ENCODE results near the gene MYO7A. TPM values are rescaled to one million over a fixed set of nuclear protein-coding genes. Genes with fewer than 3 reads are reported as not detected.
A peak's percentile ranks its signal among the peaks of the same experiment; 100 is the strongest.

MYO7A gene
- total RNA-seq, 2 donors from 2014 or later, result 0.32 TPM; not detected in 1

- H3K36me3 Mint-ChIP-seq, result no peaks in the 10 kb centered on the region
- DNase-seq (ENCODE audit: low spot score in 2 of 2) (no peak), ATAC-seq (no peak)
- H3K27ac Mint-ChIP-seq, result no peak overlapping the region
- H3K9me3 Mint-ChIP-seq, result peaks cover 4 to 5% of the 10 kb centered on the region in 2 donors
These were observed 50.1 kb downstream of the MYO7A start for GRCh38 chr11:77178150-77178549.

- Mint-ChIP-seq H3K27ac (no peak overlapping the region), H3K36me3 (no peaks in the 10 kb centered on the region), H3K9me3 (peaks cover 4 to 5% of the 10 kb centered on the region in 2 donors)
- DNase-seq (ENCODE audit: low spot score in 2 of 2) (no peak), ATAC-seq (no peak)
These were observed 51.0 kb downstream of the MYO7A start for GRCh38 chr11:77179048-77179447.

- Mint-ChIP-seq H3K36me3 (no peaks in the 10 kb centered on the region), H3K9me3 (peaks cover 4 to 5% of the 10 kb centered on the region in 2 donors), H3K27ac (no peak overlapping the region)
- ATAC-seq (no peak), DNase-seq (ENCODE audit: low spot score in 2 of 2) (no peak)
These were observed 51.6 kb downstream of the MYO7A start for GRCh38 chr11:77179681-77180080.

- Mint-ChIP-seq H3K9me3 (peaks cover 4 to 5% of the 10 kb centered on the region in 2 donors), H3K36me3 (no peaks in the 10 kb centered on the region), H3K27ac (no peak overlapping the region)
- ATAC-seq (no peak), DNase-seq (ENCODE audit: low spot score in 2 of 2) (no peak)
These were observed 52.3 kb downstream of the MYO7A start for GRCh38 chr11:77180346-77180745.

- Mint-ChIP-seq H3K9me3 (peaks cover 4 to 5% of the 10 kb centered on the region in 2 donors), H3K27ac (no peak overlapping the region), H3K36me3 (no peaks in the 10 kb centered on the region)
- ATAC-seq (no peak), DNase-seq (ENCODE audit: low spot score in 2 of 2) (no peak)
These were observed 53.2 kb downstream of the MYO7A start for GRCh38 chr11:77181226-77181625.

GRCh38 chr11:77181799-77182541 is 53.9 kb downstream of the MYO7A start:
- no peak overlapping the region for H3K27ac Mint-ChIP-seq
- DNase-seq (ENCODE audit: low spot score in 2 of 2) (no peak), ATAC-seq (no peak)
- no peaks in the 10 kb centered on the region for H3K36me3 Mint-ChIP-seq
- peaks cover 4 to 5% of the 10 kb centered on the region in 2 donors for H3K9me3 Mint-ChIP-seq

GRCh38 chr11:77182542-77183430 is 54.7 kb downstream of the MYO7A start:
- peaks cover 4 to 5% of the 10 kb centered on the region in 2 donors for H3K9me3 Mint-ChIP-seq
- no peak overlapping the region for H3K27ac Mint-ChIP-seq
- no peaks in the 10 kb centered on the region for H3K36me3 Mint-ChIP-seq
- ATAC-seq, result no peak
- no peak for DNase-seq (ENCODE audit: low spot score in 2 of 2)

- DNase-seq (ENCODE audit: low spot score in 2 of 2) (no peak), ATAC-seq (no peak)
- H3K36me3 Mint-ChIP-seq, result no peaks in the 10 kb centered on the region
- no peak overlapping the region for H3K27ac Mint-ChIP-seq
- peaks cover under 1% of the 10 kb centered on the region in 2 donors for H3K9me3 Mint-ChIP-seq
These were observed 55.5 kb downstream of the MYO7A start for GRCh38 chr11:77183431-77183984.

- DNase-seq (ENCODE audit: low spot score in 2 of 2) (no peak), ATAC-seq (no peak)
- Mint-ChIP-seq H3K9me3 (no peaks in the 10 kb centered on the region), H3K27ac (no peak overlapping the region), H3K36me3 (no peaks in the 10 kb centered on the region)
These were observed 56.3 kb downstream of the MYO7A start for GRCh38 chr11:77184136-77184860.

GRCh38 chr11:77186302-77186701 is 58.3 kb downstream of the MYO7A start:
- H3K36me3 Mint-ChIP-seq, result no peaks in the 10 kb centered on the region
- no peak overlapping the region for H3K27ac Mint-ChIP-seq
- ATAC-seq (no peak), DNase-seq (ENCODE audit: low spot score in 2 of 2) (no peak)
- H3K9me3 Mint-ChIP-seq, result no peaks in the 10 kb centered on the region

- no peak for DNase-seq (ENCODE audit: low spot score in 2 of 2)
- H3K9me3 Mint-ChIP-seq, result no peaks in the 10 kb centered on the region
- H3K36me3 Mint-ChIP-seq, result no peaks in the 10 kb centered on the region
- H3K27ac Mint-ChIP-seq, result no peak overlapping the region
- ATAC-seq, result no peak
These were observed 59.2 kb downstream of the MYO7A start for GRCh38 chr11:77187111-77187750.

- ATAC-seq (peak; percentile 69 to 81), DNase-seq (ENCODE audit: low spot score in 2 of 2) (peak in 1 of 2 donors; percentile 72)
- H3K9me3 Mint-ChIP-seq, result no peaks in the 10 kb centered on the region
- H3K36me3 Mint-ChIP-seq, result no peaks in the 10 kb centered on the region
- H3K27ac Mint-ChIP-seq, result no peak overlapping the region
These were observed 60.0 kb downstream of the MYO7A start for GRCh38 chr11:77187776-77188632.

- DNase-seq (ENCODE audit: low spot score in 2 of 2) (no peak), ATAC-seq (no peak)
- Mint-ChIP-seq H3K27ac (no peak overlapping the region), H3K9me3 (no peaks in the 10 kb centered on the region), H3K36me3 (no peaks in the 10 kb centered on the region)
These were observed 60.8 kb downstream of the MYO7A start for GRCh38 chr11:77188633-77189491.

- no peak overlapping the region for H3K27ac Mint-ChIP-seq
- ATAC-seq, result no peak
- no peaks in the 10 kb centered on the region for H3K36me3 Mint-ChIP-seq
- H3K9me3 Mint-ChIP-seq, result no peaks in the 10 kb centered on the region
- no peak for DNase-seq (ENCODE audit: low spot score in 2 of 2)
These were observed 61.7 kb downstream of the MYO7A start for GRCh38 chr11:77189588-77190210.
